ENCODE measurements around the gene KCMF1.

The KCMF1 gene

GRCh38 chr2:85078536-85078935 is 107.6 kb downstream of the KCMF1 start:
- no peak for DNase-seq (ENCODE audit: low read depth)

- no peak for DNase-seq (ENCODE audit: low read depth)
Observed at GRCh38 chr2:85083092-85083491, 112.1 kb downstream of the KCMF1 start.

GRCh38 chr2:85085563-85085962 is 114.6 kb downstream of the KCMF1 start:
- no peak for DNase-seq (ENCODE audit: low read depth)

GRCh38 chr2:85087541-85087940 is 116.6 kb downstream of the KCMF1 start:
- DNase-seq (ENCODE audit: low read depth), result no peak

GRCh38 chr2:85088921-85089320 is 118.0 kb downstream of the KCMF1 start:
- DNase-seq (ENCODE audit: low read depth), result no peak

- DNase-seq (ENCODE audit: low read depth), result no peak
Observed at GRCh38 chr2:85089585-85089984, 118.6 kb downstream of the KCMF1 start.

GRCh38 chr2:85091838-85092237 is 120.9 kb downstream of the KCMF1 start:
- DNase-seq (ENCODE audit: low read depth), result no peak

GRCh38 chr2:85095094-85095493 is 124.1 kb downstream of the KCMF1 start:
- DNase-seq (ENCODE audit: low read depth), result no peak

- no peak for DNase-seq (ENCODE audit: low read depth)
Observed at GRCh38 chr2:85096616-85097015, 125.7 kb downstream of the KCMF1 start.

GRCh38 chr2:85104228-85104627 is 133.3 kb downstream of the KCMF1 start:
- no peak for DNase-seq (ENCODE audit: low read depth)

GRCh38 chr2:85106489-85107180 is 135.7 kb downstream of the KCMF1 start:
- DNase-seq (ENCODE audit: low read depth), result no peak

Data from CMK (cell line).